H7 (cell line): ENCODE results near the gene APOA1. TPM values are rescaled to one million over a fixed set of nuclear protein-coding genes. Genes with fewer than 3 reads are reported as not detected.
"Not testable (repeated sequence)": the region's sequence is repeated elsewhere in the genome, so short reads cannot be mapped to it uniquely, and the experiment has no call there.

Experiments
- DNase-seq: peaks from one replicate; pipeline ENCODE4 v3.0.0; 2012
- H3K27me3 ChIP-seq: 2 replicates; pipeline ENCODE4 v1.6.0; 2011; ENCODE audit warnings: mild to moderate bottlenecking, low read length; ENCODE audit not compliant: control insufficient read depth, insufficient read depth
- H3K36me3 ChIP-seq: replicated peaks from 2 replicates; pipeline ENCODE4 v1.5.1; 2011; ENCODE audit warnings: low read length; ENCODE audit not compliant: control insufficient read depth, insufficient read depth
- H3K4me3 ChIP-seq: 2 replicates; pipeline ENCODE4 v1.5.1; 2011; ENCODE audit warnings: low read depth, mild to moderate bottlenecking, control low read depth, low read length, moderate library complexity; ENCODE audit not compliant: insufficient read depth
- total RNA-seq: library from RNA; depleted of rRNA; stranded (reverse); fragments of >200 nt; shearing (Covaris generic); gene quantifications from 2 replicates; pipeline ENCODE4 v1.2.3, GENCODE V29; 2014

APOA1 gene
- total RNA-seq, 1 experiment from 2014 or later, result 12.8 TPM

- Histone ChIP-seq H3K4me3 (no peak overlapping the region), H3K36me3 (peaks cover 16% of the 10 kb centered on the region), H3K27me3 (no peaks in the 10 kb centered on the region)
- no peak for DNase-seq
These were observed 12.1 kb upstream of the APOA1 start for GRCh38 chr11:116849486-116849885.

- Histone ChIP-seq H3K36me3 (peaks cover 16% of the 10 kb centered on the region), H3K27me3 (no peaks in the 10 kb centered on the region), H3K4me3 (no peak overlapping the region)
- no peak for DNase-seq
These were observed 11.6 kb upstream of the APOA1 start for GRCh38 chr11:116849060-116849459.

GRCh38 chr11:116847612-116848011 is 10.2 kb upstream of the APOA1 start:
- Histone ChIP-seq H3K4me3 (no peak overlapping the region), H3K27me3 (no peaks in the 10 kb centered on the region), H3K36me3 (peaks cover 17% of the 10 kb centered on the region)
- DNase-seq, result no peak

- H3K4me3 ChIP-seq, result no peak overlapping the region
- H3K36me3 ChIP-seq, result peaks cover 17% of the 10 kb centered on the region
- no peak for DNase-seq
- H3K27me3 ChIP-seq, result no peaks in the 10 kb centered on the region
These were observed 7.3 kb upstream of the APOA1 start for GRCh38 chr11:116844722-116845121.

- no peak for DNase-seq
- H3K36me3 ChIP-seq, result peaks cover 15% of the 10 kb centered on the region
- no peaks in the 10 kb centered on the region for H3K27me3 ChIP-seq
- no peak overlapping the region for H3K4me3 ChIP-seq
These were observed 6.2 kb upstream of the APOA1 start for GRCh38 chr11:116843661-116844060.

GRCh38 chr11:116842909-116843308 is 5.5 kb upstream of the APOA1 start:
- H3K36me3 ChIP-seq, result peaks cover 15% of the 10 kb centered on the region
- no peaks in the 10 kb centered on the region for H3K27me3 ChIP-seq
- H3K4me3 ChIP-seq, result no peak overlapping the region
- no peak for DNase-seq

GRCh38 chr11:116842117-116842516 is 4.7 kb upstream of the APOA1 start:
- Histone ChIP-seq H3K27me3 (no peaks in the 10 kb centered on the region), H3K4me3 (no peak overlapping the region), H3K36me3 (peaks cover 9% of the 10 kb centered on the region)
- no peak for DNase-seq

GRCh38 chr11:116840746-116841296 is 3.4 kb upstream of the APOA1 start:
- DNase-seq, result no peak
- no peaks in the 10 kb centered on the region; the same call in 1 of the 2 replicates for H3K27me3 ChIP-seq
- H3K36me3 ChIP-seq, result peaks cover 5% of the 10 kb centered on the region
- no peak overlapping the region for H3K4me3 ChIP-seq

GRCh38 chr11:116840224-116840745 is 2.9 kb upstream of the APOA1 start:
- peaks cover 5% of the 10 kb centered on the region for H3K36me3 ChIP-seq
- peak; percentile 73 for DNase-seq
- peaks cover 2% of the 10 kb centered on the region; the same call in 1 of the 2 replicates for H3K27me3 ChIP-seq
- H3K4me3 ChIP-seq, result no peak overlapping the region

GRCh38 chr11:116838321-116839084 is 1.1 kb upstream of the APOA1 start:
- Histone ChIP-seq H3K36me3 (peaks cover under 1% of the 10 kb centered on the region; the same call in 1 of the 2 replicates), H3K4me3 (no peak overlapping the region), H3K27me3 (peaks cover 3% of the 10 kb centered on the region; the same call in 1 of the 2 replicates)
- no peak for DNase-seq

GRCh38 chr11:116836632-116836991 is 810 bp downstream of the APOA1 start:
- DNase-seq, result no peak
- Histone ChIP-seq H3K27me3 (peaks cover 3% of the 10 kb centered on the region; the same call in 1 of the 2 replicates), H3K4me3 (no peak overlapping the region), H3K36me3 (no peaks in the 10 kb centered on the region)

- peak overlapping the region; percentile 54 for H3K4me3 ChIP-seq
- no peaks in the 10 kb centered on the region for H3K36me3 ChIP-seq
- peaks cover 3% of the 10 kb centered on the region; the same call in 1 of the 2 replicates for H3K27me3 ChIP-seq
- peak; percentile 93 for DNase-seq
These were observed 1.4 kb downstream of the APOA1 start for GRCh38 chr11:116835791-116836631.

GRCh38 chr11:116835042-116835772 is 2.2 kb downstream of the APOA1 start:
- H3K4me3 ChIP-seq, result peak overlapping the region; percentile 54
- DNase-seq, result peak; percentile 74
- H3K27me3 ChIP-seq, result peaks cover 3% of the 10 kb centered on the region; the same call in 1 of the 2 replicates
- H3K36me3 ChIP-seq, result no peaks in the 10 kb centered on the region

GRCh38 chr11:116834535-116835041 is 2.8 kb downstream of the APOA1 start:
- DNase-seq, H3K36me3 ChIP-seq, H3K4me3 ChIP-seq, H3K27me3 ChIP-seq: not testable (repeated sequence)
